ENCODE measurements around the gene PKP4.

DNA sequence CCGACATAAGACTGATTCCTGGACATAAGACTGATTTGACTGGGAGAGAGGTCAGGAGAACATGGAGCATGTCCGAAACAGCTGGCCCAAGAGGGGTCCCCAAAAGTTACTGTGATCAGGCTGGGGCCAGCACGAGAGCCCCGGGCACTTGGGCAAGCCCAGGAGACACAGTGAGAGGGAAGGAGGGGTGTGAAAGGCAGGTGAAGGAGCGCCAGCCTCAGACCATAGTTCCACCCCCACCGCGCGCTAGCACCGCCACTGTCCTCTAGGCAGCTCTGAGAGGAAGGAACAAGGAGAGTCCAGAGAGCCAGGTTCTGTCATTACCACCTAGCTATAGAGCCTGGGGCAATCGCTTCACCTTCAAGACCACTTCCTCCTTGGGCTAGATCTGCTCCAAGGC, 260.2 kb downstream of the PKP4 start:
- no peak for TF ChIP-seq CTCF (IDR thresholded peaks at IDR 0.05)
- TF ChIP-seq POLR2A (IDR thresholded peaks at IDR 0.05): no peak
